Measurements from ENCODE around the gene PTH2R.

PTH2R gene

GRCh38 chr2:208542465-208543041 is 136.0 kb downstream of the PTH2R start:
- DNase-seq (ENCODE audit: low spot score), result no peak

Measured in NAMALWA (cell line).